ENCODE results near the gene AHNAK. TPM values are rescaled to one million over a fixed set of nuclear protein-coding genes. Genes with fewer than 3 reads are reported as not detected.

Gene AHNAK
- total and polyA plus RNA-seq, 2 donors (not counting 3 experiments of a cell fraction or from before 2014, with no cell fraction given) = 35.2 to 436 TPM

DNA sequence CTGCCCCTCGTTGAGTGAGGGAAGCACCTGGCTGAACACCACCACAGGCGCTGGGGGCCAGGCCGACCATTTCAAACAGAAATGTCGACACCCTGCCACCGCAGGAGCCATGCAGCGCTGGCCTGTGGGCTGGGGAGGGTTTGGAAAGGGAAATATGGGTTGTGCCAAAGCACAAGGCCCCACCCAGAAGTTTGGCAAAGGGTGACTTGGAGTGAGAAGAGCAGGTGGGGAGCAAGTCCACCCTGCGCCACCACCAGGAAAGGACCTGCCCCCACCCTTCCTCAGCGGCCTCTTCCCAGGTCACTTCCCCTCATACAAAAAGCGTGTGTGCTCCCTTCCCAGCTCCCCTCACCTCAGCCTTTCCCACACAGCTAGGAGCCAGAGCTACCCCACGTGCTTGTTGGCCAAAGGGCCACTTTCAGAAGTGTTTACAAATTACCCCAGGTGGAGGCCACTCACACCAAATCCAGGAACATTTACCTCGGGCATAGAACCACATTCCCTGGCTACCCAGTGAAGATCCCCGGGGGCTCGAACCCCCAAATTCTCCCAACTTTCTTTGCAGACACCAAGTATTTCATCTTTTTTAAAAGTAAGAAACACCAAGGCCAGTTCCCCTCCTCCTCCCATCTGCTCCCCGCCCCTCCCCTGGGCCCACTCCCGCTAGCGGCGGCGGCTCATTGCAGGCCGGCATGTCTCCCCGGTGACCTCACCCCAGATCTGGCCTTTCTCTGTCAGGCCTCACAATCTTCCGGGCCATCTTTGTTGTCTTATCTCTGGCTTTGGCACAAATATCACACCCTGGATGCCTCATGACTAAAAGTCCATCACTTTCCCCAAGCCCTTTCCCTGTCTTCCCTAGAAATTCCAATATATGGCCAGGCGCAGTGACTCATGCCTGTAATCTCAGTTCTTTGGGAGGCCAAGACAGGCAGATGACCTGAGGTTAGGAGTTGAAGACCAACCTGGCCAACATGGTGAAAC, 148.3 kb downstream of the AHNAK start:
- Histone ChIP-seq H3K79me2 (ENCODE audit: control insufficient read depth, insufficient read depth, low read length) (no peaks in the 10 kb centered on the region), H3K4me2 (ENCODE audit: insufficient read depth, low read length) (no peak overlapping the region), H3K27ac (ENCODE audit: insufficient read depth, low read depth, low read length) (no peak overlapping the region), H3K9me1 (replicated peaks; ENCODE audit: control insufficient read depth, extremely low read depth, insufficient read depth, low read length) (no peaks in the 10 kb centered on the region), H3K9me3 (replicated peaks; ENCODE audit: control insufficient read depth, insufficient read depth, low read length) (no peaks in the 10 kb centered on the region), H3K27me3 (ENCODE audit: control insufficient read depth in 2 of 2, insufficient read depth in 2 of 2, low read length in 2 of 2) (no peaks in the 10 kb centered on the region), H3K36me3 (ENCODE audit: control insufficient read depth in 2 of 2, extremely low read depth in 1 of 2, insufficient read depth in 2 of 2, low read length in 2 of 2) (no peaks in the 10 kb centered on the region), H4K20me1 (replicated peaks; ENCODE audit: control insufficient read depth, extremely low read depth, insufficient read depth, low read length) (no peaks in the 10 kb centered on the region), H3K4me1 (ENCODE audit: control insufficient read depth, extremely low read depth, insufficient read depth, low read length) (peaks cover 4% of the 10 kb centered on the region), H3K9ac (replicated peaks; ENCODE audit: extremely low read depth, insufficient read depth, low read length) (no peak overlapping the region), H3K4me3 (replicated peaks in 1 of 3; ENCODE audit: insufficient read depth in 1 of 3, low read depth in 1 of 3, low read length in 3 of 3) (no peak overlapping the region), H2AFZ (ENCODE audit: low read depth, low read length) (no peak overlapping the region)
- FAIRE-seq (no peak), DNase-seq (ENCODE audit: low read depth, low spot score) (no peak)
- TF ChIP-seq GATA2 (IDR thresholded peaks at IDR 0.05; ENCODE audit: insufficient read depth, insufficient read length, low read depth, low read length) (no peak), POLR2A (IDR thresholded peaks at IDR 0.05; ENCODE audit: low read depth, low read length) (no peak), POLR2AphosphoS5 (IDR thresholded peaks at IDR 0.05; ENCODE audit: insufficient read depth, low read depth, low read length) (no peak), MYC (IDR thresholded peaks at IDR 0.05; ENCODE audit: low read depth, low read length) (no peak), JUN (IDR thresholded peaks at IDR 0.05; ENCODE audit: borderline replicate concordance, insufficient read depth, insufficient read length, low read depth) (no peak), FOS (IDR thresholded peaks at IDR 0.05; ENCODE audit: borderline replicate concordance, insufficient read depth, low read length) (no peak), EZH2 (IDR thresholded peaks at IDR 0.05; ENCODE audit: borderline replicate concordance, low read depth, low read length, severe bottlenecking) (no peak)
- TF ChIP-seq, protein P1, sequence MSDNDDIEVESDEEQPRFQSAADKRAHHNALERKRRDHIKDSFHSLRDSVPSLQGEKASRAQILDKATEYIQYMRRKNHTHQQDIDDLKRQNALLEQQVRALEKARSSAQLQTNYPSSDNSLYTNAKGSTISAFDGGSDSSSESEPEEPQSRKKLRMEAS (IDR thresholded peaks at IDR 0.05; ENCODE audit: insufficient read depth, insufficient read length) = no peak
- TF ChIP-seq, protein P2, sequence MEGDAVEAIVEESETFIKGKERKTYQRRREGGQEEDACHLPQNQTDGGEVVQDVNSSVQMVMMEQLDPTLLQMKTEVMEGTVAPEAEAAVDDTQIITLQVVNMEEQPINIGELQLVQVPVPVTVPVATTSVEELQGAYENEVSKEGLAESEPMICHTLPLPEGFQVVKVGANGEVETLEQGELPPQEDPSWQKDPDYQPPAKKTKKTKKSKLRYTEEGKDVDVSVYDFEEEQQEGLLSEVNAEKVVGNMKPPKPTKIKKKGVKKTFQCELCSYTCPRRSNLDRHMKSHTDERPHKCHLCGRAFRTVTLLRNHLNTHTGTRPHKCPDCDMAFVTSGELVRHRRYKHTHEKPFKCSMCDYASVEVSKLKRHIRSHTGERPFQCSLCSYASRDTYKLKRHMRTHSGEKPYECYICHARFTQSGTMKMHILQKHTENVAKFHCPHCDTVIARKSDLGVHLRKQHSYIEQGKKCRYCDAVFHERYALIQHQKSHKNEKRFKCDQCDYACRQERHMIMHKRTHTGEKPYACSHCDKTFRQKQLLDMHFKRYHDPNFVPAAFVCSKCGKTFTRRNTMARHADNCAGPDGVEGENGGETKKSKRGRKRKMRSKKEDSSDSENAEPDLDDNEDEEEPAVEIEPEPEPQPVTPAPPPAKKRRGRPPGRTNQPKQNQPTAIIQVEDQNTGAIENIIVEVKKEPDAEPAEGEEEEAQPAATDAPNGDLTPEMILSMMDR (IDR thresholded peaks at IDR 0.05; ENCODE audit: extremely low read depth in 1 of 2, insufficient read depth in 1 of 2, low read depth in 1 of 2, low read length in 2 of 2) = no peak
- dilution Hi-C loops (cut with MboI; ENCODE audit: extremely low pct_ligation_motif_present, low sequenced_read_pairs) (no loop called here), intact Hi-C loops (cut with micrococcal nuclease) (loop anchor here (5.0 kb wide), 3 partner anchors 214 to 484 kb away; partner anchors contain the start of genes EML3, ROM1, SLC3A2 and STX5)
- BruUV-seq (replicated peaks) = no TSS peak
- ChIA-PET POLR2A (no interaction called here), CTCF (interaction anchor here (1.2 to 4.2 kb wide), 3 partner anchors 12 to 26 kb away, joined by 3 to 18 read pairs (median 4); partner anchors contain the start of gene SCGB1A1)
